ENCODE data around the gene TRIP12.
"Not testable (repeated sequence)": the region's sequence is repeated elsewhere in the genome, so short reads cannot be mapped to it uniquely, and the experiment has no call there.

The TRIP12 gene

GRCh38 chr2:229901819-229902218 lies 20.0 kb downstream of the TRIP12 start:
- H3K36me3 ChIP-seq (ENCODE audit: control insufficient read depth, insufficient read depth, low read length): no peaks in the 10 kb centered on the region
- H4K5ac ChIP-seq (ENCODE audit: low read length): no peak overlapping the region
- no peak overlapping the region for H3K23ac ChIP-seq (ENCODE audit: low read length)
- H3K56ac ChIP-seq (ENCODE audit: low read length): no peak overlapping the region
- H3K27me3 ChIP-seq (ENCODE audit: insufficient read depth, low read length, poor library complexity): no peaks in the 10 kb centered on the region
- peaks cover 58% of the 10 kb centered on the region for H3K79me2 ChIP-seq (ENCODE audit: control insufficient read depth, insufficient read depth, low read length)
- H4K8ac ChIP-seq (ENCODE audit: low read depth, low read length): no peak overlapping the region
- H2AK5ac ChIP-seq (ENCODE audit: low read length): no peak overlapping the region
- H3K4me3 ChIP-seq (ENCODE audit: low read length): no peak overlapping the region
- H3K79me1 ChIP-seq (ENCODE audit: low read length): peaks cover 12% of the 10 kb centered on the region
- DNase-seq: peak; percentile 73
- no peak overlapping the region for H3K27ac ChIP-seq (ENCODE audit: low read depth, low read length)
- H3K4me1 ChIP-seq (ENCODE audit: control insufficient read depth, low read depth, low read length): peaks cover 7% of the 10 kb centered on the region
- no peak overlapping the region for H2BK120ac ChIP-seq (ENCODE audit: low read depth, low read length)
- H3K9ac ChIP-seq (ENCODE audit: low read length): no peak overlapping the region
- H2BK15ac ChIP-seq (replicated peaks; ENCODE audit: low read depth): no peak overlapping the region
- WGBS (ENCODE audit: extremely low coverage, insufficient coverage, low lambda C conversion rate): no CpG with 5 or more reads among the region's 3 CpGs
- no peak overlapping the region for H2BK5ac ChIP-seq (ENCODE audit: low read length)
- no peak overlapping the region for H3K4ac ChIP-seq (ENCODE audit: low read depth, low read length)
- no peak overlapping the region for H3K18ac ChIP-seq (ENCODE audit: low read length)
- no peak overlapping the region for H3K4me2 ChIP-seq (ENCODE audit: low read length)

GRCh38 chr2:229900514-229900913 lies 21.3 kb downstream of the TRIP12 start:
- not testable (repeated sequence) for H4K5ac ChIP-seq (ENCODE audit: low read length); H3K56ac ChIP-seq (ENCODE audit: low read length); H3K4me3 ChIP-seq (ENCODE audit: low read length); H3K23ac ChIP-seq (ENCODE audit: low read length); H2AK5ac ChIP-seq (ENCODE audit: low read length); H2BK5ac ChIP-seq (ENCODE audit: low read length); H3K18ac ChIP-seq (ENCODE audit: low read length); H4K8ac ChIP-seq (ENCODE audit: low read depth, low read length); H2BK15ac ChIP-seq (replicated peaks; ENCODE audit: low read depth); H3K4ac ChIP-seq (ENCODE audit: low read depth, low read length); H3K27ac ChIP-seq (ENCODE audit: low read depth, low read length); H3K27me3 ChIP-seq (ENCODE audit: insufficient read depth, low read length, poor library complexity); H3K36me3 ChIP-seq (ENCODE audit: control insufficient read depth, insufficient read depth, low read length); H2BK120ac ChIP-seq (ENCODE audit: low read depth, low read length); DNase-seq; H3K4me2 ChIP-seq (ENCODE audit: low read length); H3K9ac ChIP-seq (ENCODE audit: low read length); H3K4me1 ChIP-seq (ENCODE audit: control insufficient read depth, low read depth, low read length)
- H3K79me2 ChIP-seq (ENCODE audit: control insufficient read depth, insufficient read depth, low read length): peaks cover 57% of the 10 kb centered on the region
- peaks cover 10% of the 10 kb centered on the region for H3K79me1 ChIP-seq (ENCODE audit: low read length)
- no CpG with 5 or more reads among the region's 9 CpGs for WGBS (ENCODE audit: extremely low coverage, insufficient coverage, low lambda C conversion rate)

GRCh38 chr2:229900012-229900411 lies 21.8 kb downstream of the TRIP12 start:
- no peak overlapping the region for H3K4me2 ChIP-seq (ENCODE audit: low read length)
- no peak overlapping the region for H2BK15ac ChIP-seq (replicated peaks; ENCODE audit: low read depth)
- no peaks in the 10 kb centered on the region for H3K36me3 ChIP-seq (ENCODE audit: control insufficient read depth, insufficient read depth, low read length)
- H3K27ac ChIP-seq (ENCODE audit: low read depth, low read length): no peak overlapping the region
- no peak overlapping the region for H2BK5ac ChIP-seq (ENCODE audit: low read length)
- H3K27me3 ChIP-seq (ENCODE audit: insufficient read depth, low read length, poor library complexity): no peaks in the 10 kb centered on the region
- H3K4me3 ChIP-seq (ENCODE audit: low read length): no peak overlapping the region
- H4K5ac ChIP-seq (ENCODE audit: low read length): no peak overlapping the region
- peaks cover 7% of the 10 kb centered on the region for H3K4me1 ChIP-seq (ENCODE audit: control insufficient read depth, low read depth, low read length)
- no peak overlapping the region for H3K23ac ChIP-seq (ENCODE audit: low read length)
- H4K8ac ChIP-seq (ENCODE audit: low read depth, low read length): no peak overlapping the region
- DNase-seq: no peak
- H2BK120ac ChIP-seq (ENCODE audit: low read depth, low read length): no peak overlapping the region
- H3K18ac ChIP-seq (ENCODE audit: low read length): no peak overlapping the region
- H3K9ac ChIP-seq (ENCODE audit: low read length): no peak overlapping the region
- WGBS (ENCODE audit: extremely low coverage, insufficient coverage, low lambda C conversion rate): no CpG with 5 or more reads among the region's 3 CpGs
- no peak overlapping the region for H3K4ac ChIP-seq (ENCODE audit: low read depth, low read length)
- H3K56ac ChIP-seq (ENCODE audit: low read length): no peak overlapping the region
- peaks cover 55% of the 10 kb centered on the region for H3K79me2 ChIP-seq (ENCODE audit: control insufficient read depth, insufficient read depth, low read length)
- no peak overlapping the region for H2AK5ac ChIP-seq (ENCODE audit: low read length)
- H3K79me1 ChIP-seq (ENCODE audit: low read length): peaks cover 10% of the 10 kb centered on the region

DNA sequence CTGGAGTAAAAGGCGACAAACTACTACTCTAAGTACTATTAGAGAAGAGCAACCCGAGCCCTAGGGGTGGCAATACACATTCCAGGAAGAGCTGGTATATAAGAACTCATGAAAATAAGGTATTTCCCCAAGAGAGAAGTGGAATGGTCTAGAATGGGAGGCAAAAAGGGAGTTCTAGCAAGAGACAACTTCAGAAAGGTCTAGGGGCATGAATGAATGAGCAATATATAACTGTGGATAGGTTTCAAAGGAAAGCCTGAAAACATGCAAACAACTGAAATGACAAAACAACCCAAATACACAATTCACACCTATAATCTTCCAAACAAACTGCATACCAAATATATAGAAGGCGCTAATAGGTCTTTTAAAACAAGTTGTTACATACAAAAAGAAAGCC lies 22.2 kb downstream of the TRIP12 start:
- no peak overlapping the region for H3K4me2 ChIP-seq (ENCODE audit: low read length)
- no peak overlapping the region for H4K5ac ChIP-seq (ENCODE audit: low read length)
- no peak overlapping the region for H3K9ac ChIP-seq (ENCODE audit: low read length)
- H3K79me2 ChIP-seq (ENCODE audit: control insufficient read depth, insufficient read depth, low read length): peaks cover 57% of the 10 kb centered on the region
- H3K36me3 ChIP-seq (ENCODE audit: control insufficient read depth, insufficient read depth, low read length): no peaks in the 10 kb centered on the region
- H2BK15ac ChIP-seq (replicated peaks; ENCODE audit: low read depth): peak overlapping the region; percentile 36
- no peaks in the 10 kb centered on the region for H3K27me3 ChIP-seq (ENCODE audit: insufficient read depth, low read length, poor library complexity)
- H3K4me1 ChIP-seq (ENCODE audit: control insufficient read depth, low read depth, low read length): peaks cover 7% of the 10 kb centered on the region
- H3K4ac ChIP-seq (ENCODE audit: low read depth, low read length): no peak overlapping the region
- WGBS (ENCODE audit: extremely low coverage, insufficient coverage, low lambda C conversion rate): 100% methylated on average over 1 of the region's 3 CpGs
- H3K79me1 ChIP-seq (ENCODE audit: low read length): peaks cover 12% of the 10 kb centered on the region
- H3K56ac ChIP-seq (ENCODE audit: low read length): no peak overlapping the region
- H2BK120ac ChIP-seq (ENCODE audit: low read depth, low read length): no peak overlapping the region
- no peak overlapping the region for H3K27ac ChIP-seq (ENCODE audit: low read depth, low read length)
- H2AK5ac ChIP-seq (ENCODE audit: low read length): no peak overlapping the region
- no peak overlapping the region for H2BK5ac ChIP-seq (ENCODE audit: low read length)
- H4K8ac ChIP-seq (ENCODE audit: low read depth, low read length): no peak overlapping the region
- H3K23ac ChIP-seq (ENCODE audit: low read length): no peak overlapping the region
- DNase-seq: no peak
- no peak overlapping the region for H3K18ac ChIP-seq (ENCODE audit: low read length)
- no peak overlapping the region for H3K4me3 ChIP-seq (ENCODE audit: low read length)

GRCh38 chr2:229896857-229897256 lies 25.0 kb downstream of the TRIP12 start:
- Histone ChIP-seq H3K79me2 (ENCODE audit: control insufficient read depth, insufficient read depth, low read length) (peaks cover 56% of the 10 kb centered on the region), H3K56ac (ENCODE audit: low read length) (no peak overlapping the region), H3K27ac (ENCODE audit: low read depth, low read length) (no peak overlapping the region), H2BK15ac (replicated peaks; ENCODE audit: low read depth) (no peak overlapping the region), H3K4me3 (ENCODE audit: low read length) (no peak overlapping the region), H3K9ac (ENCODE audit: low read length) (no peak overlapping the region), H3K79me1 (ENCODE audit: low read length) (peaks cover 14% of the 10 kb centered on the region), H4K5ac (ENCODE audit: low read length) (no peak overlapping the region), H3K4ac (ENCODE audit: low read depth, low read length) (no peak overlapping the region), H3K4me1 (ENCODE audit: control insufficient read depth, low read depth, low read length) (peaks cover 7% of the 10 kb centered on the region), H2AK5ac (ENCODE audit: low read length) (no peak overlapping the region), H2BK120ac (ENCODE audit: low read depth, low read length) (no peak overlapping the region), H3K23ac (ENCODE audit: low read length) (no peak overlapping the region), H3K36me3 (ENCODE audit: control insufficient read depth, insufficient read depth, low read length) (no peaks in the 10 kb centered on the region), H3K27me3 (ENCODE audit: insufficient read depth, low read length, poor library complexity) (no peaks in the 10 kb centered on the region), H2BK5ac (ENCODE audit: low read length) (no peak overlapping the region), H4K8ac (ENCODE audit: low read depth, low read length) (no peak overlapping the region), H3K4me2 (ENCODE audit: low read length) (no peak overlapping the region), H3K18ac (ENCODE audit: low read length) (no peak overlapping the region)
- WGBS (ENCODE audit: extremely low coverage, insufficient coverage, low lambda C conversion rate): no CpG with 5 or more reads among the region's 1 CpG
- no peak for DNase-seq

GRCh38 chr2:229889023-229889422 lies 32.8 kb downstream of the TRIP12 start:
- Histone ChIP-seq H2BK5ac (ENCODE audit: low read length) (no peak overlapping the region), H3K27ac (ENCODE audit: low read depth, low read length) (no peak overlapping the region), H3K27me3 (ENCODE audit: insufficient read depth, low read length, poor library complexity) (no peaks in the 10 kb centered on the region), H3K56ac (ENCODE audit: low read length) (no peak overlapping the region), H3K18ac (ENCODE audit: low read length) (no peak overlapping the region), H3K4me3 (ENCODE audit: low read length) (no peak overlapping the region), H3K4me1 (ENCODE audit: control insufficient read depth, low read depth, low read length) (no peaks in the 10 kb centered on the region), H2AK5ac (ENCODE audit: low read length) (no peak overlapping the region), H2BK15ac (replicated peaks; ENCODE audit: low read depth) (no peak overlapping the region), H3K4ac (ENCODE audit: low read depth, low read length) (no peak overlapping the region), H3K79me2 (ENCODE audit: control insufficient read depth, insufficient read depth, low read length) (peaks cover 49% of the 10 kb centered on the region), H2BK120ac (ENCODE audit: low read depth, low read length) (no peak overlapping the region), H3K4me2 (ENCODE audit: low read length) (no peak overlapping the region), H3K36me3 (ENCODE audit: control insufficient read depth, insufficient read depth, low read length) (no peaks in the 10 kb centered on the region), H3K9ac (ENCODE audit: low read length) (no peak overlapping the region), H3K23ac (ENCODE audit: low read length) (no peak overlapping the region), H4K8ac (ENCODE audit: low read depth, low read length) (no peak overlapping the region), H3K79me1 (ENCODE audit: low read length) (peaks cover 5% of the 10 kb centered on the region), H4K5ac (ENCODE audit: low read length) (no peak overlapping the region)
- no CpG with 5 or more reads among the region's 2 CpGs for WGBS (ENCODE audit: extremely low coverage, insufficient coverage, low lambda C conversion rate)
- no peak for DNase-seq
